Fibroblast of lung (primary cell): ENCODE results near the gene FGGY. TPM values are rescaled to one million over a fixed set of nuclear protein-coding genes. Genes with fewer than 3 reads are reported as not detected.
"Not testable (repeated sequence)": the region's sequence is repeated elsewhere in the genome, so short reads cannot be mapped to it uniquely, and the experiment has no call there.

Experiments used
- DNase-seq, 2 donors: peaks; one replicate each; pipeline versions ENCODE4 v3.0.0 to v3.0.0-alpha.2; 2010; ENCODE audit warnings: low read depth in 2 of 2
- H2AFZ ChIP-seq: 2 replicates; pipeline ENCODE4 v1.5.1; 2012; ENCODE audit warnings: low read length, control low read depth, inconsistent platforms
- H3K27ac ChIP-seq: 2 replicates; pipeline ENCODE4 v1.5.1; 2011; ENCODE audit warnings: low read length, control low read depth; ENCODE audit not compliant: insufficient read depth
- H3K27me3 ChIP-seq: 2 replicates; pipeline ENCODE4 v1.5.1; 2011; ENCODE audit warnings: mild to moderate bottlenecking, low read length; ENCODE audit not compliant: control insufficient read depth, insufficient read depth
- H3K36me3 ChIP-seq: 2 replicates; pipeline ENCODE4 v1.5.1; 2011; ENCODE audit warnings: low read length; ENCODE audit not compliant: control insufficient read depth, insufficient read depth
- H3K4me1 ChIP-seq: 2 replicates; pipeline ENCODE4 v1.5.1; 2011; ENCODE audit warnings: low read length; ENCODE audit not compliant: control insufficient read depth, insufficient read depth; ENCODE audit errors: extremely low read depth
- H3K4me2 ChIP-seq: 2 replicates; pipeline ENCODE4 v1.5.1; 2011; ENCODE audit warnings: low read length, control low read depth; ENCODE audit not compliant: insufficient read depth; ENCODE audit errors: extremely low read depth
- H3K4me3 ChIP-seq, 4 experiments: fragments of 200-600 bp in 1 of 4; sonication (generic) in 1 of 4; replicated peaks in 1 of 4; 2 replicates each; pipeline ENCODE4 v1.5.1; 2011 to 2016; ENCODE audit warnings: low read length in 4 of 4, low read depth in 3 of 4, mild to moderate bottlenecking in 3 of 4, control low read depth in 2 of 4, inconsistent platforms in 1 of 4, mixed read lengths in 1 of 4; ENCODE audit not compliant: insufficient read depth in 1 of 4; ENCODE audit errors: control extremely low read depth in 1 of 4
- H3K79me2 ChIP-seq: 2 replicates; pipeline ENCODE4 v1.5.1; 2012; ENCODE audit warnings: mild to moderate bottlenecking, low read length, inconsistent platforms; ENCODE audit not compliant: control insufficient read depth, insufficient read depth
- H3K9ac ChIP-seq: 2 replicates; pipeline ENCODE4 v1.5.1; 2011; ENCODE audit warnings: mild to moderate bottlenecking, low read length, control low read depth; ENCODE audit not compliant: insufficient read depth
- H3K9me3 ChIP-seq: 2 replicates; pipeline ENCODE4 v1.5.1; 2012; ENCODE audit warnings: low read depth, low read length; ENCODE audit not compliant: control insufficient read depth, insufficient read depth
- H4K20me1 ChIP-seq: 2 replicates; pipeline ENCODE4 v1.5.1; 2011; ENCODE audit warnings: low read length; ENCODE audit not compliant: control insufficient read depth, insufficient read depth; ENCODE audit errors: extremely low read depth
- EZH2 ChIP-seq: IDR thresholded peaks from 2 replicates; pipeline ENCODE4 v1.5.1; 2012; ENCODE audit warnings: low read length, control low read depth, mild to moderate bottlenecking; ENCODE audit errors: missing control alignments
- polyA plus RNA-seq, 2 donors: library from polyadenylated mRNA; depleted of rRNA in 1 of 2; stranded (reverse) in 1 of 2; unstranded in 1 of 2; fragments of >200 nt; gene quantifications; 2 replicates each; pipeline ENCODE4 v1.2.1, GENCODE V29; 2011 to 2012; ENCODE audit warnings: missing spikeins in 1 of 2
- total RNA-seq: library from RNA; depleted of rRNA; stranded (reverse); fragments of >200 nt; gene quantifications from 2 replicates; pipeline ENCODE4 v1.2.1, GENCODE V29; 2014
- TF ChIP-seq, protein P1 (sequence below), 2 donors: IDR thresholded peaks in 1 of 2; conservative IDR thresholded peaks in 1 of 2; 1 replicate in 1 of 2; 2 replicates in 1 of 2; pipeline ENCODE4 v1.5.1; 2011 to 2012; ENCODE audit warnings: low read length in 2 of 2, control low read depth in 1 of 2, inconsistent platforms in 1 of 2, low read depth in 1 of 2, mild to moderate bottlenecking in 1 of 2

The FGGY gene
- total and polyA plus RNA-seq, 2 donors (not counting 1 experiment from before 2014, with no cell fraction given), result 9.5 to 32.4 TPM

DNA sequence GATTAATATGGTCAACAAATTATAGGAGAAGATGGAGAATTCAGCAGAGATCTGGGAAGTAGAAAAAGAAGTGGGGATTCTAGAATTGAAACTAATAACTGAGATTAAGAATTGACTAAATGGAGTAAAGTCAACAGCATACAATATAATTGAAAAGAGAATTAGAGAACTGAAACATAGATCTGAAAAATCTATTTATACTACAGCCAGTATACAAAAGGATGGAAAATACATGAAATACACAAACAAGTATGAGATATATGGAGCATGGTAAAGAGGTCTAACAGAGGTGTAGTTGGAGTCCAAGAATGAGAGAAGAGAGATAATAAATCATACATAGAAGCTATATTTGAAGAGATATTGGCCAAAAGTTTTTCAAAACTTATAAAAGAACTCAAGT, 235.2 kb downstream of the FGGY start:
- Histone ChIP-seq H3K27me3 (no peaks in the 10 kb centered on the region), H3K4me3 (no peak overlapping the region), H3K9ac (no peak overlapping the region), H3K79me2 (no peaks in the 10 kb centered on the region), H3K36me3 (no peaks in the 10 kb centered on the region), H3K4me2 (no peak overlapping the region), H3K4me1 (no peaks in the 10 kb centered on the region), H3K9me3 (no peaks in the 10 kb centered on the region), H4K20me1 (no peaks in the 10 kb centered on the region), H2AFZ (no peak overlapping the region), H3K27ac (no peak overlapping the region)
- DNase-seq, result no peak
- no peak for TF ChIP-seq EZH2
- TF ChIP-seq, protein P1, sequence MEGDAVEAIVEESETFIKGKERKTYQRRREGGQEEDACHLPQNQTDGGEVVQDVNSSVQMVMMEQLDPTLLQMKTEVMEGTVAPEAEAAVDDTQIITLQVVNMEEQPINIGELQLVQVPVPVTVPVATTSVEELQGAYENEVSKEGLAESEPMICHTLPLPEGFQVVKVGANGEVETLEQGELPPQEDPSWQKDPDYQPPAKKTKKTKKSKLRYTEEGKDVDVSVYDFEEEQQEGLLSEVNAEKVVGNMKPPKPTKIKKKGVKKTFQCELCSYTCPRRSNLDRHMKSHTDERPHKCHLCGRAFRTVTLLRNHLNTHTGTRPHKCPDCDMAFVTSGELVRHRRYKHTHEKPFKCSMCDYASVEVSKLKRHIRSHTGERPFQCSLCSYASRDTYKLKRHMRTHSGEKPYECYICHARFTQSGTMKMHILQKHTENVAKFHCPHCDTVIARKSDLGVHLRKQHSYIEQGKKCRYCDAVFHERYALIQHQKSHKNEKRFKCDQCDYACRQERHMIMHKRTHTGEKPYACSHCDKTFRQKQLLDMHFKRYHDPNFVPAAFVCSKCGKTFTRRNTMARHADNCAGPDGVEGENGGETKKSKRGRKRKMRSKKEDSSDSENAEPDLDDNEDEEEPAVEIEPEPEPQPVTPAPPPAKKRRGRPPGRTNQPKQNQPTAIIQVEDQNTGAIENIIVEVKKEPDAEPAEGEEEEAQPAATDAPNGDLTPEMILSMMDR (conservative IDR thresholded peaks at IDR 0.05 in 1 of 2, IDR thresholded peaks at IDR 0.05 in 1 of 2; ENCODE audit: low read depth in 1 of 2, low read length in 2 of 2), result no peak

DNA sequence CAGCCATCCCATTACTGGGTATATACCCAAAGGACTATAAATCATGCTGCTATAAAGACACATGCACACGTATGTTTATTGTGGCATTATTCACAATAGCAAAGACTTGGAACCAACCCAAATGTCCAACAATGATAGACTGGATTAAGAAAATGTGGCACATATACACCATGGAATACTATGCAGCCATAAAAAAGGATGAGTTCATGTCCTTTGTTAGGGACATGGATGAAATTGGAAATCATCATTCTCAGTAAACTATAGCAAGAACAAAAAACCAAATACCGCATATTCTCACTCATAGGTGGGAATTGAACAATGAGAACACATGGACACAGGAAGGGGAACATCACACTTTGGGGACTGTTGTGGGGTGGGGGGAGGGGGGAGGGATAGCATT, 241.6 kb downstream of the FGGY start:
- H3K27me3 ChIP-seq, H4K20me1 ChIP-seq, H3K9me3 ChIP-seq, H3K4me3 ChIP-seq, H3K4me1 ChIP-seq, H3K79me2 ChIP-seq, H2AFZ ChIP-seq, H3K4me2 ChIP-seq, H3K27ac ChIP-seq, H3K9ac ChIP-seq, DNase-seq, H3K36me3 ChIP-seq: not testable (repeated sequence)

DNA sequence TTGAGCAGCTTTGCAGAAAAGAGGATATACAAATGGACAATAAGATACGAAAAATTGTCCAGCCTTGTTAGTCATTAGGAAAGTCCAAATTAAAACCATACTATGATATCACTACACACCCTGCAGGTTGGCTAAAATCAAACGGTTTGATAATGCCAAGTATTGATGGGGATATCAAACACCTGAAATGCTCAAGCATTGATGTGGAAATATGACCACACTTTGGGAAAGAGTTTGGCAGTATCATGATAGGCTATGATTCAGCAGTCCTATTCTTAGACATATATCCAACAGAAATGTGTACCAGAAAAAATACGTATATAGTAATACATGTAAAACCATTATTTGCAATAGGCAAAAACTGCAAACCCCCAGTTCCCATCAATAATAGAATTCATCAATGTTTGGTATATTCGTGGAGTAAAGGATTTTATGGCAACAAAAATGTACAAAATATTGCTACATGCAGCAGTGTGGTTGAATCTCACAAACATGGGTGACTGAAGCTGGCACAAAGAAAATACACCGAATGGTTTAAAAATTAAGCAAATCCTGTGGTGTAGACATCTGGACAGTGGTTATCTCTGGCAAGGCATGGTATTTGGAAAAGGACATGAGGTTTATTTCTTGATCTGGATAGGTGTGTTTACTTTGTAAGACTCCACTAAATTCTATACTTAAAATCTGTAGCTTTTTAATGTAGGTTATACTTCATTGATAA, 243.2 kb downstream of the FGGY start:
- Histone ChIP-seq H3K27ac (no peak overlapping the region), H3K27me3 (no peaks in the 10 kb centered on the region), H4K20me1 (no peaks in the 10 kb centered on the region), H3K36me3 (no peaks in the 10 kb centered on the region), H3K79me2 (no peaks in the 10 kb centered on the region), H3K4me2 (no peak overlapping the region), H3K9ac (no peak overlapping the region), H2AFZ (no peak overlapping the region), H3K4me1 (no peaks in the 10 kb centered on the region), H3K4me3 (no peak overlapping the region), H3K9me3 (no peaks in the 10 kb centered on the region)
- no peak for DNase-seq
- TF ChIP-seq, protein P1 (conservative IDR thresholded peaks at IDR 0.05 in 1 of 2, IDR thresholded peaks at IDR 0.05 in 1 of 2; ENCODE audit: low read depth in 1 of 2, low read length in 2 of 2), result no peak
- no peak for TF ChIP-seq EZH2
